Erythroblast (primary cell): ENCODE results near the gene ANGPTL4.

Experiments
- GATA1 ChIP-seq: IDR thresholded peaks from 2 replicates; pipeline ENCODE4 v1.6.1; 2011; ENCODE audit warnings: low read depth, mild to moderate bottlenecking, control low read depth, low read length, moderate library complexity
- POLR2A ChIP-seq: IDR thresholded peaks from 2 replicates; pipeline ENCODE4 v1.6.1; 2011; ENCODE audit warnings: mild to moderate bottlenecking, low read length

- TF ChIP-seq POLR2A = no peak
- no peak for TF ChIP-seq GATA1
Measured at GRCh38 chr19:8398311-8398771, 34.4 kb downstream of the ANGPTL4 start.
